GM19043 (cell line): Measurements from ENCODE around the gene SMOC1.

Experiments
- ATAC-seq: cut with Tn5 transposase; IDR thresholded peaks from one replicate; pipeline ENCODE4 v1.9.1; 2021; ENCODE audit warnings: low read depth; ENCODE audit not compliant: unreplicated experiment

SMOC1 gene

GRCh38 chr14:69973846-69974245 is 94.6 kb downstream of the SMOC1 start:
- no peak for ATAC-seq

- no peak for ATAC-seq
These were observed 100.7 kb downstream of the SMOC1 start for GRCh38 chr14:69979882-69980281.

- ATAC-seq = no peak
These were observed 101.5 kb downstream of the SMOC1 start for GRCh38 chr14:69980457-69981425.

- no peak for ATAC-seq
These were observed 103.1 kb downstream of the SMOC1 start for GRCh38 chr14:69982220-69982839.

GRCh38 chr14:69982886-69983285 is 103.7 kb downstream of the SMOC1 start:
- ATAC-seq = no peak

- no peak for ATAC-seq
These were observed 104.1 kb downstream of the SMOC1 start for GRCh38 chr14:69983317-69983716.

- ATAC-seq = no peak
These were observed 106.2 kb downstream of the SMOC1 start for GRCh38 chr14:69985463-69985862.

GRCh38 chr14:69986336-69986735 is 107.1 kb downstream of the SMOC1 start:
- ATAC-seq = no peak

GRCh38 chr14:69987406-69988121 is 108.3 kb downstream of the SMOC1 start:
- ATAC-seq = no peak

- no peak for ATAC-seq
These were observed 109.8 kb downstream of the SMOC1 start for GRCh38 chr14:69988979-69989378.

GRCh38 chr14:69989622-69990021 is 110.4 kb downstream of the SMOC1 start:
- ATAC-seq = no peak

GRCh38 chr14:69990323-69990722 is 111.1 kb downstream of the SMOC1 start:
- no peak for ATAC-seq

- no peak for ATAC-seq
These were observed 112.2 kb downstream of the SMOC1 start for GRCh38 chr14:69991422-69991821.

GRCh38 chr14:69992564-69992963 is 113.3 kb downstream of the SMOC1 start:
- no peak for ATAC-seq

- ATAC-seq = no peak
These were observed 114.1 kb downstream of the SMOC1 start for GRCh38 chr14:69993326-69993725.

- no peak for ATAC-seq
These were observed 114.8 kb downstream of the SMOC1 start for GRCh38 chr14:69994002-69994401.

GRCh38 chr14:69996216-69996615 is 117.0 kb downstream of the SMOC1 start:
- ATAC-seq = no peak

GRCh38 chr14:69997849-69998248 is 118.6 kb downstream of the SMOC1 start:
- no peak for ATAC-seq

GRCh38 chr14:69999261-69999674 is 120.1 kb downstream of the SMOC1 start:
- no peak for ATAC-seq

GRCh38 chr14:70000601-70001000 is 121.4 kb downstream of the SMOC1 start:
- no peak for ATAC-seq
